GM18517 (cell line): ENCODE results near the gene PHAF1.
"Not testable (repeated sequence)": the region's sequence is repeated elsewhere in the genome, so short reads cannot be mapped to it uniquely, and the experiment has no call there.

Experiments
- ATAC-seq: cut with Tn5 transposase; IDR thresholded peaks from one replicate; pipeline ENCODE4 v1.9.1; 2021; ENCODE audit warnings: mild to moderate bottlenecking, moderate library complexity; ENCODE audit not compliant: unreplicated experiment

The PHAF1 gene

DNA sequence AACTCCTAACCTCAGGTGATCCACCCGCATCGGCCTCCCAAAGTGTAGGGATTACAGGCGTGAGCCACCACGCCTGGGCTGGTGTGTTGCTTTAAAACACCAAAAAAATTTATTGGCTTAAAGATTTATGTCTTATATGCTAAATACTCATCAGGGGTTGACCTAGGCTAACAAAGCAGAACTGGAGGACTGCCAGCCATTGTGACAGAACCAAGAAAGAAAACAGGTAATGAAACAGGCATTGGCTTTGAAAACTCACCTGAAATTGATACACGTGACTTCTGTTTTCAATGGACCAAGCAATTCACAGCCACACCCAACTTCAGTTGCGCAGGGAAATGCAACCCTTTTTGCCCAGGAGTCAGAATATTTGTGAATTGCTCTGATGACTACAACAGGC, 4.9 kb upstream of the PHAF1 start:
- ATAC-seq: no peak

DNA sequence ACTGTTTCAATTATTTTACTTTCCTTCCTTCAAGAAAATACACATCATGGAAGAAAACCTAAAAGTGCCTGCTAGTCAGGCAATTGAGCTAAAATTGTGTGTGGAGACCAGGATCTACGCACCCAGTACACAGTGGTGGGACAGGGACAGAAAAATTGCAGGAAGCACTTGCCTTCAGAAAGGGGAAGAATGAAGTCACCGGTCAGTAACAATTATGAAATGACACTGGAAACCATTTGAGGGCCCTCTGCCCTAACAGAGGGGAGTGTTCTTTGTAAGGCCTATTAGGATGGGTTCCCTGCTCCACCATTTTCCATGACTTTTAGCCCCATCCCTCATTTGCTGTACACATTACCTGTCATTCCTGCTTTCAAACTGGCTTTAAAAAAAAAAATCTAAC, 4.5 kb upstream of the PHAF1 start:
- no peak for ATAC-seq

DNA sequence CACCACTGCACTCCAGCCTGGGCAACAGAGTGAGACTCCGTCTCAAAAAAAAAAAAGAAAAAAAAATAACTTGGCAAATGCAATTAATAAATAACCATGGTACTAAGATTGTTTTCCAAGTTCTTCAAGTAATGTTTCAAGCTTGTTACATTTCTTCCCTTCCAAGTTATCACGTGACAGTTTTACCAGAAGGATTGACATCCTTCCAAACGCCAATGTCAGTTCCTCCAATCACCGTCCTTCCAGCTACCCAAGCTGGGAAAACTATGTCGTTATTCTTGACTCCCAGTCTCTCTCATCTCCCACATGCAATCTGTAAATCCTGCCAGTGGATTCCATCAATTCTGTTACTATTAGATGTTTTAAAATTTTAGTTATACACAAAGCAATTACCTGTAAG, 3.9 kb upstream of the PHAF1 start:
- ATAC-seq: no peak

DNA sequence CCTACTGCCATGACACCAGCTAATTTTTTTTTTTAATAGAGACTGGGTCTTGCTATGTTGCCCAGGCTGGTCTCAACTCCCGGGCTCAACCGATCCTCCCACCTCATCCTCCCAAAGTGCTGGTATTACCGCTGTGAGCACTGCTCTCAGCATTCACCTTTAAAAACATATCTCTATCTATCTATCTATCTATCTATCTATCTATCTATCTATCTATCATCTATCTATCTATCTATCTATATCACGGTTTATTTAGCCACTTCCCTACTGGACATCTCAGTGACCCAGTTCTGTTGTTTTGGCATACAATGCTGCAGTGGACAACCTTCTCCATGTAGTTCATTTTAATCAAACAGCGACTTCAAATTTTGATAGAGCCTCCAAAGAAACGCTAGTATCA, 1.3 kb upstream of the PHAF1 start:
- ATAC-seq: no peak

DNA sequence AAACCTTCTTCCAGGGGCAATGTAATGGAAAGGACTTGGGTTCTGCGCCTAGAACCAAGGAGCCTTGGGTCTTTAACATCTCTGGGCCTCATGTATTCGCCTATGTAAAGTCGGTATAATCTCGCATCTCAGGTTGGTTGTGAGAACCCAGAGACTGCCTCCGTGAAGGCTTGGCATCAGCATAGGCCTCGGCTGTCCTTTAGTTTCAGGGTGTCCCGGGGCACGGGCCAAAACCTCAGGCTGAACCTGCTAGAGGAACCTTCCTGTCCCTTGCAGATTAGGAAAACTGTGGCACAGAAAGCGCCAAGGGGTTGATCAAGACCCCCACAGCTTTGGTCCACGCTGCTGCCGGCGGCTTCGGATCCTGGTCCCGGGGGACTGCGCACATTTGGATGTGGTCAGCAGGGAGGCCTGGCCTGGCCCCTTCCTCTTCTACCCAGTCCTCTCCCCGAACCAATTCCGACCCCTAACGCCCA, 772 bp upstream of the PHAF1 start:
- ATAC-seq: no peak

DNA sequence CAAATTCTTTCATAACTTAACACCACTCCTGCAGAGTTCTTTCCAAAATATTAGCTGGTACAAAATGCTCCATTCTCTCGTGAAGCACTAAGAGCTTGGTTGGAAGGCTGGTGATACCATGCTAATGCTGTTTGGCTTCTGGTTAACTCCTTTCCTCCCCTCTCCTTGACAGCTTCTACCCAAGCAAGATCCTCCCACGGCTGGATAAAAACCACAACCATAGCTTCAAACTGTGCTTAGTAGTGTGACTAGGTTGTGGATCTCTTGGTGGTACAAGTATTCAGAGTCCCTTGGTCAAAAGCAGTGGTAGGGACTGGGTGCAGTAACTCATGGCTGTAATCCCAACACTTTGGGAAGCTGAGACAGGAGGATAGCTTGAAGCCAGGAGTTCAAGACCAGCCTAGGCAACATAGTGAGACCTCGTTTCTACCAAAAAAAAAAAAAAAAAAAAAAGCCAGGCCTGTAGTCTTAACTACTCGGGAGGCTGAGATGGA, 2.3 kb downstream of the PHAF1 start:
- ATAC-seq: no peak

DNA sequence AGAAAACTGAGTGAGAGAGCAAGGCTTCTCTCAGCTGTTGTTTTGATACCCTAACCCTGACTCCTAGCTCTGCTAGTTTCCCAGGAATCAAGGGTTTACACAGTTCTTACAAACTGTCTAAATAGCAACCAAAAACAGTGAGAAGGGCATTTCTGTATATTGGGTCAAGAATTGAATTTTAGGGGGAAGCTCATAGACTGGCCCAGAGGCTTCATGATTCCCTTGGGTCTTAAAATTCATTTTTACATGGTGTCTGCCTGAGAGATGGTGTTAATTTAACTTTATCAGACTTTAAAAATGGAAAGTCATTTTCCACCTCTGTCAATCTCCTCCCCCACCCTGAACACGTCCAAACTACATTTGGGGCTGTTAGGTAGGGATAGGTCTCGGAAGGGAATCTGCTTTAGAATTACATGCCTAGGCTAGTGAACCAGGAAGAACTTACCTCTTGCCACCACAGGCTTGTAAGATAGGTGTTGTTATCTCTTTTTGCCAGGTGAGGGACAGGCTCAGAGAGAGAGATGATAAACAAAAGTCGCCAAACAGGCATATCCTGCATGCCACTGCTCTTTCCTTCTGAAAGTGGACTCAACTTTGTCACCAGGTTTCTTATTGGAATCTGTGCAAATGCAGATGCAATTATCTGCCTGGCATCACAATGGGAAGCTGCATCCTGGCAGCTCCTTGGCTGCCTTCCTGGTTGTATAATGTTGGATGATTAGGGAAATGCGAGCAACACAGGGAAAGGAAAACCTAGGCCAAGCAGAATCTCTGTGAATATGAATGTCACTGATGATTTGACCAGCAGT, 3.1 kb downstream of the PHAF1 start:
- ATAC-seq: no peak

DNA sequence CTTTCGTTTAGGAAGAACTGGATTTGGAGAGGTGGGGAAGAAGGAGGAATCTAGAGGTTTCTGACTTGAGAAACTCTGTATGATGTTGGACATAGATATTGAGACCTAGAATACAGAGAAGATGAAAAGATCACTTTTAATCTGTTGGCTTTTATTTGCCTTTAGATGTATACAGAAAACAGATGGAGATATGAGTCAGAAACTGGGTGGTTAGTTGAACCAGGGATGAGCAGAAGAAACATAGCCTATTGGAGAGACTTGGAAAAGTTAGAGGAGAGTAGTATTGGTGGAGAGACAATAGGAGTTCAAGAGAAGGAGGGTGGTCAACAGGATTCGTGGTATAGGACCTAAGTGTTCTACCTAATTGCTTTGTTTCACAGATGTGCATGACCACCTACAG, 5.1 kb downstream of the PHAF1 start:
- no peak for ATAC-seq

DNA sequence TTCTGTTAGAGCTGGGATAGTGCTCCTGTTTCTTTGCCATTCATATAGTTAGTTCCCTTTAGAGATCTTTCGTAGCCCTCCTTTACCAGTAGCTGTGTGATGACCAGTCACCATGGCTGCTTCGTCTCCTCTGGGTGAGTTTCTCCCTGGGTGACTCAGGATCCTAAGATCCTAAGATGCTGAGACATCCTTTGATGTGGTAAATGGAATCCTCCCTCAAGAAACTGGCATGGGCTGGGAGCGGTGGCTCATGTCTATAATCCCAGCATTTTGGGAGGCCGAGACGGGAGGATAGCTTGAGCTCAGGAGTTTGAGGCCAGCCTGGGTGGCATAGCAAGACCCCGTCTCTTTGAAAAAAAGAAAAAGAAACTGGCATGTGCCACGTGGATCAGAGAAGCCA, 5.9 kb downstream of the PHAF1 start:
- ATAC-seq: no peak

DNA sequence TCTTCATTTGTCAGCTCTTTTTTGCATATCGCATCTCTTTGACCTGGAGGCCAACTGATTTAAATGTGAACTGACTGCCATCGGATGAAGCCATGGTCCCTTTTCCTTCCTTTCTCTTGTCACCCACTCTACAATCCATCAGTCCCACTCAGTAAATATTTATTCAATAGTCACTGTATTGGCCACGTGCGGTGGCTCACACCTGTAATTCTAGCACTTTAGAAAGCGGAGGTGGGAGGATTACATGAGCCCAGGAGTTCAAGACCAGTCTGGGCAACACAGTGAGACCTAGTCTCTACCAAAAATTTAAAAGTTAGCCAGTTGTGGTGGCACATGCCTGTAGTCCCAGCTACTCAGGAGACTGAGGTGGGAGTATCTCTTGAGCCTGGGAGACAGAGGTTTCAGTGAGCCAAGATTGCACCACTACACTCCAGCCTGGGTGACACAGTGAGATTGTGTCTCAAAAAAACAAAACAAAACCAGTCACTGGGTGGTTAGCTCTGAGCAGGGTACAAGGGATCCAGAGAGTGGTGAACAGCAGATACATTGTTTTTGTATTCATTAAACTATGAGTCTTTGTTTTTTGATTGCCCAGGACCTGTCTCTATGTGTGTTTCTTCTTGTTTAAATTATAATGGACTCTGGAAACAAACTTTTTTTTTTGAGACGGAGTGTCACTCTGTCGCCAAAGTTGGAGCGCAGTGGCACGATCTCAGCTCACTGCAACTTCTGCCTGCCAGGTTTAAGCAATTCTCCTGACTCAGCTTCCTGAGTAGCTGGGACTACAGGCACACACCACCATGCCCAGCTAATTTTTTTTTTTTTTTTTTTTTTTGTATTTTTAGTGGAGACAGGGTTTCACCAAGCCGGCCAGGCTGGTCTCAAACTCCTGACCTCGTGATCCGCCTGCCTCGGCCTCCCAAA, 6.9 kb downstream of the PHAF1 start:
- ATAC-seq: no peak

DNA sequence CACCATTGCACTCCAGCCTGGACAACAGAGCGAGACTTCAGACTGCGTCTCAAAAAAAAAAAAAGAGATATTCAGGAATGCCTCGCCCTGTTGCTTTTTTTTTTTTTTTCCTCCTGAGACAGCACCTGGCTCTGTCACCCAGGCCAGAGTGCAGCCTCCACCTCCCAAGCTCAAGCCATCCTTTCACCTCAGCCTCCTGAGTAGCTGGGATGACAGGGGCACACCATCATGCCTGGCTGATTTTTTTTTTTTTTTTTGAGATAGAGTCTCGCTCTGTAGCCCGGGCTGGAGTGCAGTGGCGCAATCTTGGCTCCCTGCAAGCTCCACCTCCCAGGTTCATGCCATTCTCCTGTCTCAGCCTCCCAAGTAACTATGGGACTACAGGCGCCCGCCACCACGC, 8.0 kb downstream of the PHAF1 start:
- ATAC-seq: no peak

DNA sequence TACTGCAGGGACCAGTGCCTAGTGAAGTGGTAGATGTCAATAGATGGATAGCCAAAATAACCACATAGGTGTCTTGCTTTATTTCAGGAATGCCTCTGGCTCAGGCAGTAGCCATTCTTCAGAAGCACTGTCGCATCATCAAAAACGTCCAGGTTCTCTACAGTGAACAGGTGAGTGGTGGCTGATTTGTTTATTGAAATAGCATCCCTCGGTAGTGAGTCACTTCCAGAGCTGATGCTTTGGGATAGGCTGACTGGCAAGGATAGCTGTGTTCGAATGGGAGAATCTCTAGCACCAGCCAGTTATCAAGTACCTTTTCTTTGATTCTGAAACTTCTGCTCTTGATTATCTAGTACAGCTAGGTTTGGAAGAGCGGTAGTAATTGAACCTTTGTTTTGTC, 10.3 kb downstream of the PHAF1 start:
- ATAC-seq: no peak

DNA sequence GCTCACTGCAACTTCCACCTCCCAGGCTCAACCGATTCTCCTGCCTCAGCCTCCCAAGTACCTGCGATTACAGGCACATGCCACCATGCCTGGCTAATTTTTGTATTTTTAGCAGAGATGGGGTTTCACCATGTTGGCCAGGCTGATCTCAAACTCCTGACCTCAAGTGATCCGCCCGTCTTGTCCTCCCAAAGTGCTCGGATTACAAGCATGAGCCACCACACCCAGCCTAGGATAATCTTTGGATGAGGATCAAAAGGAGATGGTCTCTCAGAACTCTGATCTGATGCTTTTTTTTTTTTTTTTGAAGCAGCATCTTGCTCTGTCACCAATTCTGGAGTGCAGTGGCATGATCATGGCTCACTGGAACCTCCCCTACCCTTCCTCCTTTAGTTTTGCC, 13.1 kb downstream of the PHAF1 start:
- not testable (repeated sequence) for ATAC-seq

DNA sequence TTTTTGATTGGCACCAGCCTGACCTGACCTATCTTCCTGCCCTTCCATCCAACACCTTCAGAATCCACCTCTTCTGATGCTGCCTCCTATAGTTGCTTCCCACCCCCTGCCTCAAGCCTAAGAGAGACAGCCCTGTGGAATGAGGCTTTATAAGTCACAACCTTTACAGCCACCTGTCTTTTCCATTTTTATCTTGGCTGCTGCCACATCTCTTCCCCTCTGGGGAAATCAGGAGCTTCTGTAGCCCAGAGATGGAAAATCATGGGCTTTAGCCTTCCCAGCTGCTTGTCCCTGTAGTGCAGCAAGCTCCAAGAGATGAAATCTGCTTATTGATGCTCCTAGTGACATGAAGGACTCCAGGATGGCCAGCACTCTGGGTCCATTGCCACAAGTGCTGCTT, 18.7 kb downstream of the PHAF1 start:
- no peak for ATAC-seq

DNA sequence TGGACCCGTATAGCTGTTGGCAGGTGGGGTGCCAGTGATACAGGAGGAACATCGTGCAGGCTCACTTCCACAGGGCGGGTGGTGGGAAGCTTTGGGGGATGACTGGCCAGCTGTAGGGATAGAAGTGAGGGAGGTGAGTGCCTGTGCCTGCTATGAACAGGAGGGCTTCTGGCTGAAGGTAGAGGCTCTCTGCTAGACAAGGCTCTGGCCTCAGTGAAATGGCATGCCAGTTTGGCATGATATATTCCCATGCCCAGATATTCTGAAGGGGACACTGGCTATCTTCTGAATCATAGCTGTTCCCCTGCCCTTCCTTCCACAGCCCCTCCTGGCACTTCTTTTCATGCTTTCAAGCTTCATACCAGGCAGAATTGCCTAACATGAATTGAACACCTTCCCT, 19.1 kb downstream of the PHAF1 start:
- ATAC-seq: no peak

DNA sequence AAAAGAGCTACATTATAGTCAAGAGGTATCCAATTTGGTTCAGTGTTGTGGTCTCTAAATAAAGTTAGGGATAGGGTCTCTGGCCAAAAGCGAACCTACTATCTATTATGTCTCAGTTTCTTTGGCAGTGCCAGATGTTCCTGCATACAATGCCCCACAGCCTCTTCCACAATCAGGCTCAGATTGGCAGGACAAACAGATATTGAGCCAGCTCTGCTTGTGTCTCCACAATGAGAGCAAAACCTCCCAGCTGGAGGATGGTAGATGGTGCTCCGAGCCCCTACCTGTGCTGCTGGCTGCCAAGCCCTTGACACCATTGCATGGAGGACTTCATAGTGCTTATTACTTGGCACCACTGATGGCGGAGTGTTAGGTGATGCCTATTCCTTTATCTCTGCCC, 19.7 kb downstream of the PHAF1 start:
- ATAC-seq: no peak

DNA sequence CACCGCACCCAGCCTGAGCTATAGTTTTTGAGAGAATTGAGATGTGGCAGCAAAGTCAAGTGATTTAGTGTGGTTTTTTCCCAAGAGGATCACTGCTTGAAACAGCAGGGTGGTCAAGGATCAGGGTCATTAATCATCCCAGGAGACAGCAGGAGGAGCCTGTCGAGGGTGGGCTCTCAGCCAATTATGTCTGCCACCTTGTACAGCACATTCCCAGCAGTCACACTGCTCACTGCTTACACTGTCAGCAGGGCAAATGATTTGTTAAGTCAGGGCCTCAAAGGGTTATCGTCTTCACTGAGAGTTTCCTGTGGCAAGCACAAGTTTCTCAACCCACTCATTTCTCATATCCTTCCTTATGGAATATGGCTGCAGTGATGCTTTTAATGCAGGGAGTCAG, 27.9 kb downstream of the PHAF1 start:
- no peak for ATAC-seq

DNA sequence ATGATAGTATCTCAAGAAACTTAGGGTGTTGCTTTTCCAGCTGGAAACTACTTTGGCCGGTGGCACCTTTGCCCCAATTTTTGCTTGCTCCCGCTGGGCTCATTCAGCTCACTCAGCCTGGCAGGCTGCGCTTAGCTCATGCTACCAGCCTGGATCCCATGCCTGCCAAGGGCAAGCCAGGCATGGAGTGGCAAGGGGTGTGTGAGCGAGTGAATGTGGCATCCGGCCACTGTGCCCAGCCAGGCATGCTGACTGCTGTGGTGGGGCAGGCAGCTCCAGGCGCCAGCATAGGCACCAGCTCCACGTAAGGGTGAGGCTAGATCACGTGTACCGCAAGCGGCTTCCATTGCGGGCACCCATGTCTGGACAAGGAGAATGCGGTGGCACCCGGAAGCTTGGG, 31.6 kb downstream of the PHAF1 start:
- ATAC-seq: no peak

DNA sequence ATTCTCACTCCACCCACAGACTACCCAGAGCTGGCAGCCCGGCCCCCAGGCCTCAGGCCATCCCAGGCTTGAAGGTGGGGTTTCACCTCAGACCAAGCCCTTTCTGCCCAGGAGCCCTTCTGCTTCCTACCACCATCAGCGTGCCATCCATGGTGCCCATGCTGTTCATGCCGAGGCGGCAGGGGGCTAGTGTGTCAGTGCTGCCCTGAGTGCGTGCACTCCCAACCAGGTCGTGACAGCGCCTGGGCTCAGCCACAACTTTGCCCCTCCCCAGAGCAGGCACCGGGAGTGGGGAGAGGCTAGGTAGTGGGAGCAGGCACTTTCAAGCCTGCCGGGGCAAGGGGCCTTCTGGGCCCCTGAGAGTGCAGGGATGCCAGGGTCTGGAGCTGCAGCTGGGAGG, 32.6 kb downstream of the PHAF1 start:
- ATAC-seq: no peak

DNA sequence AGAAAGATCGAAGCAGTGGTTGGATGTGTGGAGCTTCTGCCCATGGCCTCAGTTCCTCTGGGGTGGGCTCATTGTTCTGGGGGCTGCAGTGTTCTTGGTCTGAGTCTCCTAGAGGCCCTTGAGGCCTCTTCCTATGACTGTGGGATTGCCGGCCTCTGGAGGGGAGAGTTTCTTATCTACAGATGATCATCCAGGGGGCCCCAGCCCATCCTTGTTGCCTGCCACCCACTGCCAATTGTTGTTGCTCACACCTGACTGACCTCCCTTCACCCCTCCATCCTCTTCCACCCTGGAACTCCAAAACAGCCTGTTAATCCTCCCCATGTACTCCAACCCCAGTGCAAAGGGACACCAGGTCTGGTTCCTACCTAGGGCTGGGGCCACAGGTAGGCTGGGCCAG, 35.2 kb downstream of the PHAF1 start:
- no peak for ATAC-seq

DNA sequence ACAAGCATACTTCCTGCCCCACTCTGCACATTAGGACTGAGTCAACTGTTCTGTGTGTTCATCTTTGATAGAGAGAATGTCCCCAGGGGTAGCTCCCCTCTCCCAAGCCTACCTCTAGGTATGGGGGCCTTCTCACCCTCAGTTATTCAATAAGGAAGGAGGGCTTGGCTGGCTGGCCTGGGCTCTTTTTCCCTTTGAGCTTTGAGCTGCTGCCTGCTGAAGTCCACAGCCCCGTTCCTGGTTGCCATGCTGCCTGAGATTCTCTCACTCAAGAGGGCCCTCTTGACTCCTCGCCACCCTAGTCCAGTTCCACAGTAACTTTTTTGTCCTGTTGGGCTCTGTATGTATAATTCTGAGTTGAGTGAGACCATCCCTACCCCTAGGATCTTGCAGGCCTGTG, 36.0 kb downstream of the PHAF1 start:
- no peak for ATAC-seq
